ENCODE results near the gene TRPV6. TPM values are rescaled to one million over a fixed set of nuclear protein-coding genes. Genes with fewer than 3 reads are reported as not detected.

The TRPV6 gene
- total and polyA plus RNA-seq, 8 donors: 2.6 to 11.7 (median 7.7) TPM; not detected in 1

- peak in 5 of 7 experiments; percentile 55 to 85 (median 85) for TF ChIP-seq CTCF (IDR thresholded peaks at IDR 0.05)
- TF ChIP-seq EP300 (IDR thresholded peaks at IDR 0.05): no peak
- TF ChIP-seq POLR2AphosphoS5 (IDR thresholded peaks at IDR 0.05): no peak
- no peak for TF ChIP-seq POLR2A (IDR thresholded peaks at IDR 0.05)
- H3K4me1 ChIP-seq: peaks cover 0 to 18% (median 8%) of the 10 kb centered on the region in 4 donors
- H3K27me3 ChIP-seq: peaks cover 0 to 26% (median 0%) of the 10 kb centered on the region in 3 donors
- H3K27ac ChIP-seq: no peak overlapping the region
- peak; percentile 58 to 70 for DNase-seq
- WGBS, 5 donors: 26 to 41% (median 27%) methylated on average over 7 to 8 of the region's 8 CpGs
- H3K9me3 ChIP-seq: no peaks in the 10 kb centered on the region
- intact Hi-C loops (cut with DNase I; ENCODE audit: low total_unique reads): loop anchor here (5.0 kb wide), 1 partner anchor 126 kb away; no protein-coding TSS in a partner anchor
- no peaks in the 10 kb centered on the region for H3K36me3 ChIP-seq
- H3K4me3 ChIP-seq: no peak overlapping the region
These were observed 4.6 kb downstream of the TRPV6 start for GRCh38 chr7:142880876-142881505.

- no peak for DNase-seq
- Histone ChIP-seq H3K9me3 (no peaks in the 10 kb centered on the region), H3K36me3 (no peaks in the 10 kb centered on the region), H3K27ac (no peak overlapping the region), H3K27me3 (peaks cover 0 to 26% (median 0%) of the 10 kb centered on the region in 3 donors), H3K4me1 (peaks cover 0 to 8% (median 1%) of the 10 kb centered on the region in 4 donors), H3K4me3 (no peak overlapping the region)
- WGBS, 5 donors: 82 to 94% (median 87%) methylated on average over 5 of the region's 5 CpGs
- TF ChIP-seq EP300 (IDR thresholded peaks at IDR 0.05) (no peak), CTCF (IDR thresholded peaks at IDR 0.05) (no peak), POLR2AphosphoS5 (IDR thresholded peaks at IDR 0.05) (no peak), POLR2A (IDR thresholded peaks at IDR 0.05) (no peak)
- intact Hi-C loops (cut with DNase I; ENCODE audit: low total_unique reads): no loop called here
These were observed 6.5 kb downstream of the TRPV6 start for GRCh38 chr7:142879060-142879459.

- DNase-seq: no peak
- TF ChIP-seq POLR2A (IDR thresholded peaks at IDR 0.05) (no peak), CTCF (IDR thresholded peaks at IDR 0.05) (no peak), EP300 (IDR thresholded peaks at IDR 0.05) (no peak), POLR2AphosphoS5 (IDR thresholded peaks at IDR 0.05) (no peak)
- intact Hi-C loops (cut with DNase I; ENCODE audit: low total_unique reads): no loop called here
- peaks cover 0 to 21% (median 0%) of the 10 kb centered on the region in 3 donors for H3K27me3 ChIP-seq
- no peaks in the 10 kb centered on the region for H3K9me3 ChIP-seq
- H3K36me3 ChIP-seq: no peaks in the 10 kb centered on the region
- H3K4me3 ChIP-seq: no peak overlapping the region
- H3K27ac ChIP-seq: no peak overlapping the region
- 88 to 94% (median 91%) methylated on average over 3 of the region's 3 CpGs for WGBS, 5 donors
- H3K4me1 ChIP-seq: peaks cover 0 to 6% (median 0%) of the 10 kb centered on the region in 4 donors
These were observed 7.2 kb downstream of the TRPV6 start for GRCh38 chr7:142878315-142878714.

GRCh38 chr7:142876991-142877910 is 8.3 kb downstream of the TRPV6 start:
- intact Hi-C loops (cut with DNase I; ENCODE audit: low total_unique reads): no loop called here
- Histone ChIP-seq H3K27me3 (peaks cover 0 to 18% (median 0%) of the 10 kb centered on the region in 3 donors), H3K27ac (no peak overlapping the region), H3K4me3 (no peak overlapping the region), H3K36me3 (peaks cover 0 to 3% (median 2%) of the 10 kb centered on the region in 4 donors), H3K4me1 (peaks cover 0 to 6% (median 0%) of the 10 kb centered on the region in 4 donors), H3K9me3 (no peaks in the 10 kb centered on the region)
- WGBS, 5 donors: 88 to 91% (median 89%) methylated on average over 14 to 18 of the region's 18 CpGs
- DNase-seq: no peak
- TF ChIP-seq POLR2AphosphoS5 (IDR thresholded peaks at IDR 0.05) (no peak), EP300 (IDR thresholded peaks at IDR 0.05) (no peak), POLR2A (IDR thresholded peaks at IDR 0.05) (no peak), CTCF (IDR thresholded peaks at IDR 0.05) (no peak)
